Right kidney (tissue), 1 donor: ENCODE measurements around the gene C2orf74.

Experiments used
- DNase-seq: peaks from one replicate; pipeline ENCODE4 v3.0.0-alpha.2; 2016

C2orf74 gene

GRCh38 chr2:61214171-61214570 lies 52.2 kb downstream of the C2orf74 start:
- no peak for DNase-seq
